K562 (cell line): ENCODE measurements around the gene AHNAK. TPM values are rescaled to one million over a fixed set of nuclear protein-coding genes. Genes with fewer than 3 reads are reported as not detected.

Experiments
- ADNP ChIP-seq: fragments of 200-800 bp; sonication (Bioruptor generic); IDR thresholded peaks from 2 replicates; pipeline ENCODE4 v1.6.1; 2016; ENCODE audit warnings: missing genetic modification characterization, missing compliant biosample characterization
- BDP1 ChIP-seq: IDR thresholded peaks from 3 replicates; pipeline ENCODE4 v1.6.1; 2011; ENCODE audit not compliant: insufficient read length, insufficient read depth
- CBX2 ChIP-seq: fragments of 200-600 bp; sonication (generic); IDR thresholded peaks from one replicate; pipeline ENCODE4 v1.6.1; 2012; ENCODE audit warnings: mild to moderate bottlenecking, low read length, inconsistent platforms; ENCODE audit not compliant: insufficient read depth, poor library complexity, severe bottlenecking
- E4F1 ChIP-seq: fragments of 250-450 bp; sonication (Bioruptor Pico); IDR thresholded peaks from 2 replicates; pipeline ENCODE4 v1.5.0; 2021; ENCODE audit warnings: mild to moderate bottlenecking, borderline replicate concordance
- ELF1 ChIP-seq: fragments of 200-800 bp; sonication (Bioruptor generic); IDR thresholded peaks from 2 replicates; pipeline ENCODE4 v1.6.1; 2016; ENCODE audit warnings: missing genetic modification characterization, missing compliant biosample characterization
- HBP1 ChIP-seq: fragments of 450-650 bp; formaldehyde crosslinking; IDR thresholded peaks from 2 replicates; pipeline ENCODE4 v1.4.0; 2022; ENCODE audit warnings: missing genetic modification characterization
- HNRNPL ChIP-seq: fragments of 200-400 bp; formaldehyde crosslinking; IDR thresholded peaks from 2 replicates; pipeline ENCODE4 v1.6.1; 2017; ENCODE audit warnings: low read depth, mild to moderate bottlenecking, low read length
- KLF16 ChIP-seq: IDR thresholded peaks from 2 replicates; pipeline ENCODE4 v1.6.1; 2016; ENCODE audit warnings: antibody characterized with exemption
- MAX ChIP-seq: sonication (generic); formaldehyde crosslinking; IDR thresholded peaks from 2 replicates; pipeline ENCODE4 v1.9.0; 2022; ENCODE audit warnings: mild to moderate bottlenecking, missing genetic modification reagents
- MBD1 ChIP-seq: fragments of 250-450 bp; sonication (Bioruptor Pico); IDR thresholded peaks from 2 replicates; pipeline ENCODE4 v1.8.0; 2022; ENCODE audit warnings: inconsistent platforms
- MYC ChIP-seq, 2 experiments: fragments of 250-450 bp in 1 of 2; sonication (Bioruptor Pico) in 1 of 2; IDR thresholded peaks; 2 replicates each; pipeline versions ENCODE4 v1.5.1 to v1.6.1; 2012 to 2021; ENCODE audit warnings: low read depth in 2 of 2, borderline replicate concordance in 1 of 2, improper control_type of control experiment in 1 of 2, low read length in 1 of 2, mild to moderate bottlenecking in 1 of 2, moderate library complexity in 1 of 2
- NFE2L1 ChIP-seq: fragments of 450-650 bp; IDR thresholded peaks from 2 replicates; pipeline ENCODE4 v1.6.1; 2016; ENCODE audit warnings: missing genetic modification characterization, low read depth, mild to moderate bottlenecking, missing compliant biosample characterization, moderate library complexity, borderline replicate concordance
- NR2F6 ChIP-seq: fragments of 450-650 bp; formaldehyde crosslinking; IDR thresholded peaks from 2 replicates; pipeline ENCODE4 v1.4.0; 2020; ENCODE audit warnings: mild to moderate bottlenecking
- NR4A1 ChIP-seq, 2 experiments: fragments of 250-450 bp in 1 of 2; fragments of 450-650 bp in 1 of 2; sonication (Bioruptor Pico) in 1 of 2; IDR thresholded peaks; 2 replicates each; pipeline versions ENCODE4 v1.4.0 to v1.6.1; 2016 to 2020; ENCODE audit warnings: mild to moderate bottlenecking in 2 of 2, missing compliant biosample characterization in 1 of 2, missing genetic modification characterization in 1 of 2, moderate library complexity in 1 of 2
- SMAD3 ChIP-seq: fragments of 450-650 bp; formaldehyde crosslinking; conservative IDR thresholded peaks from 2 replicates; pipeline ENCODE4 v1.4.0; 2020; ENCODE audit warnings: mild to moderate bottlenecking
- SMARCC2 ChIP-seq: fragments of 450-650 bp; IDR thresholded peaks from 2 replicates; pipeline ENCODE4 v1.6.1; 2017; ENCODE audit warnings: antibody characterized with exemption, moderate library complexity, mild to moderate bottlenecking, low read depth
- SNIP1 ChIP-seq: fragments of 450-650 bp; IDR thresholded peaks from 2 replicates; pipeline ENCODE4 v1.7.1; 2017; ENCODE audit warnings: low read depth, mild to moderate bottlenecking
- TFAM ChIP-seq: fragments of 250-450 bp; sonication (Bioruptor Pico); conservative IDR thresholded peaks from 2 replicates; pipeline ENCODE4 v1.5.0; 2021; ENCODE audit warnings: mild to moderate bottlenecking, moderate library complexity
- ZC3H8 ChIP-seq: fragments of 450-650 bp; IDR thresholded peaks from 2 replicates; pipeline ENCODE4 v1.6.1; 2017
- ZNF384 ChIP-seq: IDR thresholded peaks from 2 replicates; pipeline ENCODE4 v1.6.1; 2012; ENCODE audit warnings: low read depth, low read length, improper control_type of control experiment
- ZNF436 ChIP-seq: fragments of 250-450, 450-650 bp; sonication (Bioruptor Pico); formaldehyde crosslinking; IDR thresholded peaks from 2 replicates; pipeline ENCODE4 v1.7.0; 2020; ENCODE audit warnings: mild to moderate bottlenecking
- polyA plus RNA-seq, 8 experiments: library from polyadenylated mRNA; depleted of rRNA in 4 of 8; stranded (reverse) in 5 of 8; unstranded in 3 of 8; fragments of >200 nt; fragmentation: Nextera tagmentation in 2 of 8; fragmentation: Illumina TruSeq in 1 of 8; extraction: Ambion mirVana in 2 of 8; extraction: Trizol in 1 of 8; gene quantifications; 2 replicates each; pipeline versions ENCODE4 v1.2.1 to v1.2.3, GENCODE V29; 2011 to 2014; ENCODE audit warnings: inconsistent platforms in 1 of 8, missing spikeins in 1 of 8
- total RNA-seq, 7 experiments: library from RNA; depleted of rRNA in 6 of 7; stranded (reverse); fragments of >200 nt in 6 of 7; fragmentation: Illumina TruSeq in 2 of 7; extraction: Trizol in 2 of 7; gene quantifications; 2 replicates each; pipeline versions ENCODE4 v1.2.1 to v1.2.3, GENCODE V29; 2011 to 2021; ENCODE audit warnings: low replicate concordance in 1 of 7
- TF ChIP-seq, protein P1 (sequence below): fragments of 250-450 bp; sonication (Bioruptor Pico); IDR thresholded peaks from 2 replicates; pipeline ENCODE4 v1.8.0; 2021; ENCODE audit warnings: borderline replicate concordance, mild to moderate bottlenecking, moderate library complexity; ENCODE audit not compliant: poor library complexity, severe bottlenecking

Gene AHNAK
- total and polyA plus RNA-seq, 9 of the 15 experiments (the other 6 are each of a cell fraction or from before 2014, with no cell fraction given): 1.5 to 89.7 (median 45.0) TPM

DNA sequence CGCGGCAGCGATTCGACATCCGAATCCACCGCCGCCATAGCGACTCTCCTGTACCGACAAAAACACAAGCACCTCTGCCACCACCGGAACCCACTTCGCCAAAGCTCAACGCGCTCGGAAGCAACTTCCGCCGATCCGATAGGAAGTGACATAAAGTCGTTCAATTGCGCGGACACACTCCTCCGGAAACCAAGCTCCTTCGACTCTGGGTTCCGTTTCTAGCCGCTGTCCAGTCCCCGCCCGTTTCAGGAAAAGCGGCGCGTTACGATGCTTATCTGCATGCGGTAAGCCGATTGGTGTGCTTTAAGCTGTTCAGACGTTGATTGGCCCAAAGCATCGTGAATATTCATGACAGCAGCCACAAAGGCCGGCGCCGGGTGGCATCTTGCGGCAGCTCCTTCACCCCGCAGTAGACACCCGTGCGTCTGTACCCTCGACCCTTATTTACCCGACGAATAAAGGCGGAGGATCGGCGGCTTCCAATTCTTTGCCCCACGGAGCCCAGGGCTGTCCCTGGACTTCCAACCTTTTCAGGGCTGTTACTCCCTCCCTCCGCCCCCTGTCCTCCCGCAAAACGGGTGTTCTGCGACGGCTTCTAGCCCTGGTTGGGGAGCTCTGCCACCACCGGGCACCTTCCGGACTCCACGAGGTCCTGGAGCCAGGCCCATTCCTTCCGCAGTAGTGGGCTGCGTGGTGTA is 45.0 kb upstream of the AHNAK start, which contains the start of gene TUT1 (continued):
- TF ChIP-seq MBD1 (no peak), ELF1 (tag) (peak; percentile 93), HNRNPL (no peak), KLF16 (no peak), NFE2L1 (tag) (no peak), SNIP1 (no peak), NR2F6 (no peak), E4F1 (no peak; the same call in 1 of the 2 replicates), MAX (CRISPR knock-in tag) (peak; percentile 86), CBX2 (no peak), BDP1 (no peak), TFAM (no peak), ZC3H8 (no peak), ADNP (tag) (no peak), MYC (IDR thresholded peaks at IDR 0.05; ENCODE audit: low read depth, low read length) (peak; percentile 96), MYC (CRISPR knock-in tag; IDR thresholded peaks at IDR 0.05; ENCODE audit: borderline replicate concordance, low read depth) (no peak), SMAD3 (CRISPR knock-in tag) (0 out of 2 replicates have a peak, but pooled peaks have one; percentile 55), ZNF384 (peak; percentile 47; the same call in 1 of the 2 replicates), ZNF436 (no peak), NR4A1 (CRISPR knock-in tag; IDR thresholded peaks at IDR 0.05) (no peak), NR4A1 (tag; IDR thresholded peaks at IDR 0.05) (no peak), SMARCC2 (no peak), HBP1 (CRISPR knock-in tag) (no peak)
- TF ChIP-seq, protein P1, sequence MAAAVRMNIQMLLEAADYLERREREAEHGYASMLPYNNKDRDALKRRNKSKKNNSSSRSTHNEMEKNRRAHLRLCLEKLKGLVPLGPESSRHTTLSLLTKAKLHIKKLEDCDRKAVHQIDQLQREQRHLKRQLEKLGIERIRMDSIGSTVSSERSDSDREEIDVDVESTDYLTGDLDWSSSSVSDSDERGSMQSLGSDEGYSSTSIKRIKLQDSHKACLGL (CRISPR knock-in tag): no peak
